ENCODE data around the gene ANKRD27.
"Not testable (repeated sequence)": the region's sequence is repeated elsewhere in the genome, so short reads cannot be mapped to it uniquely, and the experiment has no call there.

Gene ANKRD27

DNA sequence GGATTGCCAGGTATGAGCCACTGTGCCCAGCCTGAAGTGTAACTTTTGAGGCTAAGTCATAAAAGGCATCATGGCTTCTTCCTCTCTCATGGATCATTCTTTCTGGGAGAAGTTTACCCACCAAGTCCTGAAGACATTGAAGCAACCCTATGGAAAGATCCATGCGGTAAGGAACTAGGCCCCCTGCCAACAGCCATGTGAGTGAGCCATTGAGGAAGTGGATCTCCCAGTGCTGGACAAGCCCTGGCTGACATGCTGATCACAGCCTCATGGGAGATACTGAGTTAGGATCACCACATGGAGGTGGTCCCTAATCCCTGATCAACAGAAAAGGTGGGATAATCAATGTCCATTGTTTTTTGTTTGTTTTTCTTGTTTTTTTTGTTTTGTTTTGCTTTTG lies 13.3 kb upstream of the ANKRD27 start:
- no peak for DNase-seq (ENCODE audit: low read depth)

GRCh38 chr19:32687681-32688080 lies 12.7 kb upstream of the ANKRD27 start:
- no peak for DNase-seq (ENCODE audit: low read depth)

GRCh38 chr19:32686847-32687475 lies 12.0 kb upstream of the ANKRD27 start:
- DNase-seq (ENCODE audit: low read depth), result no peak

DNA sequence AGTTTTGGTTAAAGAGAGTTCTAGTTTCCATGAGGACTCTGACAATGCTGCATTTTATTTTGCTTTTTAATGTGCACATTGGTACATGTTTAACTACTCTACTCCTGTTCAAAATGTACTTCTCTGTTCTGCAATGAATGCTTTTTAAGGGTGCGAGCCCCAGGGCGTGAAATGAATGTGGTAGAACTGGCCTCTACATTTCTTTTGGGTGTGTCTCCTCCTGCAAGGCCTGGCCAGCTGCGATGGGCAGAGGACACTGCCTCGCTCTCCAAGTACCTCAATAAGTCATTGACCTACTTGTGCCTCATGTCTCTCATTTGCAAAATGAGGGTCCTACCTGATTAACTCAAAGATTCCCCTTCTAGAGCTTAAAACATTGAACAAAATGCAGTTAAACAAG lies 7.3 kb upstream of the ANKRD27 start:
- no peak for DNase-seq (ENCODE audit: low read depth)

DNA sequence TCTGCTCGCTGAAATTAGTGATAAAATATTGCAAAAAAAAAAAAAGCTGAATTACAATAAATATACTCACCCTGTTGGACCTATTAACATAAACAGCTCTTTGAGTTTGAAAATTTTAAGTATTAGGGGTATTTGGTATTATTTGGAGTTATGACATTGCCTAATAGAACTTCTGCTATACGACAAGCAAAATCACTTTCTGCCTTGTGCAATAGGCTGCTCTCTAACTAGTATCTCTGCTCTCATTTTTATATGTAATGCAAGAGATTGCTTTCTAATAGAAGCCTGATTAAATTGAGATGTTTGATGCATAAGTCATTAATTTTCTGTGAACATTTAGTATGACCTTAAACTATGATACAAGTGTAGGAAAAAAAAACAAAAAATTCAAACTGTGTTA lies 6.0 kb upstream of the ANKRD27 start:
- DNase-seq (ENCODE audit: low read depth), result no peak

DNA sequence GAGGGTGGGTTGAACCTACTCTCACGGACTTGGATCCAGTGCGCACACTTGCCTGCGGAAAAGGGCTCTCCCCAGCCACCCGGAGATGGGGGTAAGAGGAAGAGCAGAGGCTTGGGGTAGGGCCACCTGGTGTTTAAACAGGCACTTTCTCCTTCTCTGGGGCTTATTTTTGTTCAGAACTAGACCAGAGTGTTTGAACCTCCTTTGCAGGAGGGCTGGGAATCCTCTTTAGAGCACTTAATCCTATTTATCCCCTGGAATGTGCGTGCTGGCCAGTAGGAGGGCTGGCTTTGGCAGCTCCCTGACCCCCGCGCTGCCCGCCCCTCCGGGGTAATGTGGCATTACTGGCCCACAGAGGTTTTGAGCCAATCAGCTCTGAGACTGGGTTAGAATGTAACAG lies 2.7 kb upstream of the ANKRD27 start:
- DNase-seq (ENCODE audit: low read depth), result no peak

- DNase-seq (ENCODE audit: low read depth), result no peak
Measured at GRCh38 chr19:32676895-32677359, 1.9 kb upstream of the ANKRD27 start.

GRCh38 chr19:32676186-32676894 lies 1.4 kb upstream of the ANKRD27 start:
- no peak for DNase-seq (ENCODE audit: low read depth)

GRCh38 chr19:32675720-32676185 lies 773 bp upstream of the ANKRD27 start, which contains the start of gene RGS9BP:
RGS9BP (plus strand) TSS chr19:32675848; CDS start chr19:32676264, 416 bp downstream.
- peak; percentile 33 for DNase-seq (ENCODE audit: low read depth)

- no peak for DNase-seq (ENCODE audit: low read depth)
Measured at GRCh38 chr19:32674153-32674930, 638 bp downstream of the ANKRD27 start.

GRCh38 chr19:32673573-32673972 lies 1.4 kb downstream of the ANKRD27 start:
- DNase-seq (ENCODE audit: low read depth), result no peak

DNA sequence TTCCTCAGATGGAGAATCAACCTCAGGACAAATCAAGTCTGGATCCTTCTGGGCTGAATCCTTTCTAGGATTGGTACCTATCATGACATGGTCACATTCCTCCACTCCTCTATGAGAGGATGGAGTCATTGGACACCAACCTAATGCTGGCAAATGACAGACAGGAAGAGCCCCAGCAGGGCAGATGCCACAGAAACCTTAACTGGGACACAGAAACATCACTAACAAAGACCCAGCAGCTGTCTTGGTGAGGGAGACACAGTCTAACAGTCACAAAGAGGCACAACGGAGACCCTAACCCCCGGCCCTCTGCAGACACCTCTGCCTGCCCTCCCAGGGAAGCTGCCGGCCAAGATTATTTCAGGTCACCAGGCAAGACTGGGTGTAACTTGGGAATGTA lies 2.1 kb downstream of the ANKRD27 start:
- DNase-seq (ENCODE audit: low read depth), result no peak

- no peak for DNase-seq (ENCODE audit: low read depth)
Measured at GRCh38 chr19:32671883-32672593, 2.9 kb downstream of the ANKRD27 start.

DNA sequence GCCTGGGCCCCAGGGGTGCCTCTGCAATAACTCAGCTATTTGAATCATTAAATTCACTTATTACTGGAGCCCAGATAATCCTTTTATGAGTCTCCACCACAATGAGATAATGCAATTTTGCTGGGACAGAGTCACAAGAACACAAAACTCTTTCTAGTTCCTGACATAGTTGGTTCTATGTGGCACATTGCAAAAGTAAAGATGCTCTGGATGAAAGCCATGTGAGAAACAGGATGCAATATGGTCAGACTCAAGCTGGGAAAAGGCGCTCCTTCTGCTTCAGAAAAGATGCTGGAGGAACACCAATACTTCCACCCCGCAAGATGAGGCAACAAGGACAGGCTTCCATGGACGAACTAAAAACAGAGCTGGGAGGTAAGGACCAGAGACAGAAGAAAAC lies 5.7 kb downstream of the ANKRD27 start:
- DNase-seq (ENCODE audit: low read depth), result no peak

DNA sequence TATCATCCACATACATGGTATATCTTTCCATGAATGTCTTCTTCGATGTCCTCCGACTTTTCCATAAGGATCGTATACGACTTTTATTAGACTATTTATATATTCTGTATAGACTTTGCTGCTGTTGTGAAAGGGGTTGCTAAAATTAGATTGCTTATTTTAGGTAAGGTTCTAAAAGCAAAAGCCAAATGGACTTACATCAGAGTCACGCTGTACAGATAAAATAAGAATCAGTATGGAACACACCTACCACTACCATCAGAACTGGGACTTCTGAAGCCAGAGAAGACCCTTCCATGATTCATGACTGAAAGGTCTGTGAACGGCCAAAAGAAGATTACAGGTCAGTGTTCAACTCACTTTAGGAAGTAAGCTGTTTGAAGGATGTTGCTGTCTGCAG lies 8.9 kb downstream of the ANKRD27 start:
- no peak for DNase-seq (ENCODE audit: low read depth)

DNA sequence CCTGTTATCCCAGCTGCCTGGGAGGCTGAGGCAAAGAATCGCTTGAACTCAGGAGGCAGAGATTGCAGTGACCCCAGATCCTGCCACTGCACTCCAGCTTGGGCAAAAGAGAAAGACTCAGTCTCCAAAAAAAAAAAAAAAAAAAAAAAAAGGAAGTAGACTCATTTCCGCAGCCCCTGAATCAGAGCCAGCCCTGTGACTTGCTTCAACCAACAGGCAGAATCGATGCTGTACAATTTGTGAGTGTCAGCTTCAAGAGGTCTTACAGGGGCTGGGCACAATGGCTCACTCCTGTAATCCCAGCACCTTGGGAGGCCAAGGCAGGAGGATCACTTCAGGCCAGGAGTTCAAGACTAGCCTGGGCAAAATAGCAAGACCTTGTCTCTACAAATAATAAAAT lies 12.8 kb downstream of the ANKRD27 start:
- DNase-seq (ENCODE audit: low read depth), result no peak

- DNase-seq (ENCODE audit: low read depth), result no peak
Measured at GRCh38 chr19:32661318-32661717, 13.7 kb downstream of the ANKRD27 start.

DNA sequence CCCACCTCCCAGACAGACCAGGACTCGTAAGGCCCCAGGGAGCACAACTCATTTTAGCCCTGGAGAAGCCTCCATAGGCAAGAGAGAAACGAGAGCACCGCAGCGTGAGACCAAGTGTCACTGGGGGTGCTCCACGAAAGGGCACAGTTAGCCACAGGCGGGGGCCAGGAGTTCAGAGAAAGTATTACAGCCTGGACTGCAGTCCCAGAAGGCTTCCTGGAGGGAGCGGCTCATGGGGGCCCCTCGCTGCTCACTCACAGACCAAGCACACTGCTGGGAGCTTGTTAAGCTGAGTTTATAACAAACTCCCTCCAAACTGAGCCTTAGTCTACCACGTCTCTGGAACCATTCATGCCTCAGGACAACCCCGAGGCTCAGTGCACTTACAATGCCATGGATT lies 16.5 kb downstream of the ANKRD27 start:
- no peak for DNase-seq (ENCODE audit: low read depth)

DNA sequence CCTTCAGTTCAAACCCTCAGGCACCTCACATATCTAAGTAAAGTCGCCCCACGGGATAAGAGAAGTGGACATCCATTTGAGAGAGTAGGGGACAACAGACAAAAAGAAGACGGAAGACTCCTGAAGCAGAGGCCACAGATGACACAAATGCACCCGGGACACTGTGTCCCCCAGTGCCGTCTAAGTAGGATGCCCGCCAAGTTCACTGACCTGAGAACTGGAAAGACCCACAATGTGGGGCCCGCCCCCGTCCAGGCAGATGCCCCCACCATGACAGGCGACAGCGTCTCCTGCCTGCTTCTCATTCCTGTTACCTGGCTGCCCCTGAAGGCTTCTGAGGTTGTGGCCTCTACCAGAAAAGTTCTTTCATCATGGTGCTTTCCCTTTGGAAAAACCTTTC lies 16.9 kb downstream of the ANKRD27 start:
- no peak for DNase-seq (ENCODE audit: low read depth)

DNA sequence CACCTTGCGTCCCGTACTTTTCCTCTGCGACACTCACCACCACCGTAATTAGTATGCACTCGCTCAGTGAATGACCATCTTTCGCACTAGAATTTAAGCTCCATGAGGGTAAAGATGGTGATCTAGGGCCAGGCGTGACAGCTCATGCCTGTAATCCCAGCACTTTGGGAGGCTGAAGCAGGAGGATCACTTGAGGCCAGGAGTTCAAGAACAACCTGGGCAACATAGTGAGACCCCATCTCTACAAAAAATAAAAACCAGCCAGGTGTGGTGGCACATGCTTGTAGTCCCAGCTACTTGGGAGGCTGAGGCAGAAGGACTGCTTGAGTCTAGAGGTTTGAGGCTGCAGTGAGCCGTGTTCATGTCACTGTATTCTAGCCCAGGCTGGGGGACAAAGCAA lies 18.6 kb downstream of the ANKRD27 start:
- not testable (repeated sequence) for DNase-seq (ENCODE audit: low read depth)

GRCh38 chr19:32653599-32653915 lies 21.4 kb downstream of the ANKRD27 start:
- DNase-seq (ENCODE audit: low read depth), result no peak

GRCh38 chr19:32652894-32653598 lies 21.9 kb downstream of the ANKRD27 start:
- no peak for DNase-seq (ENCODE audit: low read depth)
